PC-3 (cell line): ENCODE results near the gene CPSF4L. TPM values are rescaled to one million over a fixed set of nuclear protein-coding genes. Genes with fewer than 3 reads are reported as not detected.

ENCODE experiments used
- ATAC-seq: fragments of 200-7000 bp; cut with Tn5 transposase; 2 replicates; pipeline ENCODE4 v1.9.1; 2020; ENCODE audit warnings: mild to moderate bottlenecking, moderate library complexity
- BruUV-seq: library from RNA; stranded (reverse); fragments of 400-500 nt; replicated peaks from 2 replicates; lab custom pipeline; 2021; lab: Mats Ljungman, UMichigan
- CTCF ChIA-PET: fragments of 300-600 bp; sonication (Branson Sonifier 250); formaldehyde crosslinking; loops from one replicate; lab custom pipeline; 2022; ENCODE audit warnings: antibody characterized with exemption; lab: Charles Lee
- POLR2A ChIA-PET: fragments of 300-600 bp; sonication (Branson Sonifier 250); formaldehyde crosslinking; loops from one replicate; lab custom pipeline; 2022; ENCODE audit warnings: antibody characterized with exemption; ENCODE audit not compliant: unreplicated experiment; lab: Charles Lee
- DNase-seq: peaks from one replicate; pipeline ENCODE4 v3.0.0-alpha.2; 2015
- H2AFZ ChIP-seq: fragments of 300-600 bp; sonication (generic); 2 replicates; pipeline ENCODE4 v1.6.0; 2016; ENCODE audit warnings: antibody characterized with exemption, low read length
- H3F3A ChIP-seq: fragments of 300-600 bp; sonication (generic); one replicate; pipeline ENCODE4 v1.6.0; 2017; ENCODE audit warnings: antibody characterized with exemption, low read length, control low read depth, mild to moderate bottlenecking; ENCODE audit not compliant: unreplicated experiment
- H3K27ac ChIP-seq: fragments of 300-600 bp; sonication (generic); 2 replicates; pipeline ENCODE4 v1.5.1; 2016; ENCODE audit warnings: mild to moderate bottlenecking, low read length
- H3K27me3 ChIP-seq: fragments of 300-600 bp; sonication (generic); 2 replicates; pipeline ENCODE4 v1.6.1; 2016; ENCODE audit warnings: low read length, mixed read lengths
- H3K36me3 ChIP-seq: fragments of 300-600 bp; sonication (generic); 2 replicates; pipeline ENCODE4 v1.6.1; 2016; ENCODE audit warnings: low read depth, mixed run types, low read length, mixed read lengths
- H3K4me1 ChIP-seq: fragments of 300-600 bp; sonication (generic); 2 replicates; pipeline ENCODE4 v1.5.1; 2016; ENCODE audit warnings: low read length; ENCODE audit not compliant: insufficient read depth
- H3K4me2 ChIP-seq: fragments of 300-600 bp; sonication (generic); 2 replicates; pipeline ENCODE4 v1.6.0; 2016; ENCODE audit warnings: low read length
- H3K4me3 ChIP-seq: fragments of 300-600 bp; sonication (generic); 2 replicates; pipeline ENCODE4 v1.5.1; 2016; ENCODE audit warnings: mild to moderate bottlenecking, low read length, mixed read lengths
- H3K79me2 ChIP-seq: fragments of 300-600 bp; sonication (generic); 2 replicates; pipeline ENCODE4 v1.6.1; 2017; ENCODE audit warnings: low read length, mixed read lengths
- H3K9ac ChIP-seq: fragments of 300-600 bp; sonication (generic); 2 replicates; pipeline ENCODE4 v1.6.0; 2016; ENCODE audit warnings: mild to moderate bottlenecking, low read length
- H3K9me2 ChIP-seq: fragments of 300-600 bp; sonication (generic); replicated peaks from 2 replicates; pipeline ENCODE4 v1.6.1; 2016; ENCODE audit warnings: mixed run types, low read length, mixed read lengths
- H3K9me3 ChIP-seq: fragments of 300-600 bp; sonication (generic); 2 replicates; pipeline ENCODE4 v1.6.1; 2016; ENCODE audit warnings: low read length, mixed read lengths
- H4K20me1 ChIP-seq: fragments of 300-600 bp; sonication (generic); 2 replicates; pipeline ENCODE4 v1.6.1; 2016; ENCODE audit warnings: low read length, mixed read lengths
- CTCF ChIP-seq: fragments of 300-600 bp; sonication (generic); conservative IDR thresholded peaks from 2 replicates; pipeline ENCODE4 v1.5.1; 2017; ENCODE audit warnings: antibody characterized with exemption, low read depth, mild to moderate bottlenecking, low read length
- EZH2 ChIP-seq: fragments of 300-600 bp; sonication (generic); IDR thresholded peaks from one replicate; pipeline ENCODE4 v1.6.1; 2017; ENCODE audit warnings: antibody characterized with exemption, mild to moderate bottlenecking, low read length; ENCODE audit not compliant: unreplicated experiment
- EZH2phosphoT487 ChIP-seq: fragments of 300-600 bp; sonication (generic); IDR thresholded peaks from 2 replicates; pipeline ENCODE4 v1.6.1; 2018; ENCODE audit warnings: mild to moderate bottlenecking, antibody characterized with exemption, low read length, borderline replicate concordance
- intact Hi-C: fragments of 100-400 bp; cut with micrococcal nuclease; formaldehyde crosslinking; loops from 2 replicates; pipeline ENCODE4 v1.9.0; 2023
- total RNA-seq: library from RNA; depleted of rRNA; stranded (reverse); fragments of >200 nt; gene quantifications from 2 replicates; pipeline ENCODE4 v1.2.3, GENCODE V29; 2014

The CPSF4L gene
- total RNA-seq, 1 experiment from 2014 or later = not detected

DNA sequence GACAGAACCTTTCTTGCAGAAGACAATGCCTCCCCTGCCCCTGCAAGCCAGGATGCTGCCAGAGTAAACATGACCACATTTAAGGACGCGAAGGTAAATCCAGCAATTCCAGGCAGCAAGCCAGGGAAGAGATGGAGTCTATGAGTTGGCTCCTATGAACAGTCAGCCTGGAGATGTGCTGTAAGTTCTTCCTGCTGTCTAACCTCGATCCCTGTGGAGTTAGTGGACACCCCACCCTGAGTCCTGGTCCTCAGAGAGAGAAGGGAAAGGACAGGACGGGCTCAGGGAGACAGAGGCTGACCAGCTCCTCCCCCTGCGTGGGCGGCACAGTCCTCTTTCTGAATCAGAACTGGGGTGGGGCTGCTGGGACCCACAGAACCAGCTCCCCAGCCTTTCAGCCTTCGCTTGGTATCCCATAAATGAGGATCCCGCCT is 25.2 kb upstream of the CPSF4L start:
- CTCF ChIA-PET = no interaction called here

GRCh38 chr17:73285916-73286862 is 24.5 kb upstream of the CPSF4L start:
- H3K4me1 ChIP-seq = peaks cover 48% of the 10 kb centered on the region
- CTCF ChIA-PET = no interaction called here
- POLR2A ChIA-PET = no interaction called here
- no peaks in the 10 kb centered on the region for H3F3A ChIP-seq
- H3K9me2 ChIP-seq = no peaks in the 10 kb centered on the region
- BruUV-seq = no TSS peak
- H3K79me2 ChIP-seq = peaks cover 66% of the 10 kb centered on the region
- H3K4me3 ChIP-seq = no peak overlapping the region
- ATAC-seq = no peak
- H3K9ac ChIP-seq = no peak overlapping the region
- TF ChIP-seq CTCF (no peak), EZH2 (no peak), EZH2phosphoT487 (no peak)
- DNase-seq = no peak
- H3K9me3 ChIP-seq = no peaks in the 10 kb centered on the region
- intact Hi-C loops = no loop called here
- H4K20me1 ChIP-seq = peaks cover 23% of the 10 kb centered on the region; the same call in 1 of the 2 replicates
- no peak overlapping the region for H2AFZ ChIP-seq
- H3K36me3 ChIP-seq = peaks cover 25% of the 10 kb centered on the region; the same call in 1 of the 2 replicates
- H3K27me3 ChIP-seq = no peaks in the 10 kb centered on the region
- peak overlapping the region; percentile 6 for H3K27ac ChIP-seq
- peak overlapping the region; percentile 27 for H3K4me2 ChIP-seq

More for the DNA sequence above, 25.2 kb upstream of the CPSF4L start:
- Histone ChIP-seq H3K27ac (peak overlapping the region; percentile 6), H3F3A (no peaks in the 10 kb centered on the region), H2AFZ (no peak overlapping the region), H3K4me1 (peaks cover 55% of the 10 kb centered on the region), H3K4me2 (peak overlapping the region; percentile 27), H4K20me1 (peaks cover 23% of the 10 kb centered on the region; the same call in 1 of the 2 replicates), H3K36me3 (peaks cover 25% of the 10 kb centered on the region; the same call in 1 of the 2 replicates), H3K9ac (no peak overlapping the region), H3K9me3 (no peaks in the 10 kb centered on the region), H3K79me2 (peaks cover 70% of the 10 kb centered on the region), H3K27me3 (no peaks in the 10 kb centered on the region), H3K4me3 (0 out of 2 replicates have a peak overlapping the region, but pooled peaks have one; percentile 0), H3K9me2 (no peaks in the 10 kb centered on the region)
- no peak for TF ChIP-seq EZH2phosphoT487
- no peak for TF ChIP-seq CTCF
- no peak for TF ChIP-seq EZH2
- BruUV-seq = no TSS peak
- intact Hi-C loops = no loop called here
- peak; percentile 88 for DNase-seq
- ATAC-seq = peak; percentile 7; the same call in 1 of the 2 replicates
- POLR2A ChIA-PET = no interaction called here

DNA sequence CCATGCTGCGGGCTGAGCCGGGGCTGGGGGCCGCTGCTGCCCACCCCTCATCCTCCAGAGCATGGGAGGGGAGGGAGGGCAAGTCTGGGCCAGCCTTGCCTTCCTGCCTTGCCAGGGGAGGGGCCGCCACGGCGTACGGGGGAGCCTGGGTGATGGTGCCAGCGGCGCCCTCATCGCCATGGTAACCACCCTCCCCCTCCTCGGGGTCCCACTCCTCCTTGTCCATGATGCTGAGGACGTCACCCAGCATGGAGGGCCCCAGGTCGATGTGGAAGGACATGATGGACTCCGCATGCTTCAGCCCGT is 23.9 kb upstream of the CPSF4L start:
- no peak overlapping the region for H3K4me2 ChIP-seq
- H3K4me3 ChIP-seq = no peak overlapping the region
- TF ChIP-seq EZH2 = no peak
- no peak for TF ChIP-seq EZH2phosphoT487
- TF ChIP-seq CTCF = no peak
- H2AFZ ChIP-seq = no peak overlapping the region
- H3K9me2 ChIP-seq = no peaks in the 10 kb centered on the region
- H3K27me3 ChIP-seq = no peaks in the 10 kb centered on the region
- no TSS peak for BruUV-seq
- ATAC-seq (no peak), DNase-seq (no peak)
- H4K20me1 ChIP-seq = peaks cover 23% of the 10 kb centered on the region; the same call in 1 of the 2 replicates
- H3K79me2 ChIP-seq = peaks cover 59% of the 10 kb centered on the region
- ChIA-PET POLR2A (no interaction called here), CTCF (no interaction called here)
- H3K4me1 ChIP-seq = peaks cover 41% of the 10 kb centered on the region
- H3K9ac ChIP-seq = no peak overlapping the region
- H3K36me3 ChIP-seq = peaks cover 25% of the 10 kb centered on the region; the same call in 1 of the 2 replicates
- no peaks in the 10 kb centered on the region for H3F3A ChIP-seq
- no peak overlapping the region for H3K27ac ChIP-seq
- no peaks in the 10 kb centered on the region for H3K9me3 ChIP-seq
- intact Hi-C loops = no loop called here
